Measurements from ENCODE around the gene ARHGAP42.

DNA sequence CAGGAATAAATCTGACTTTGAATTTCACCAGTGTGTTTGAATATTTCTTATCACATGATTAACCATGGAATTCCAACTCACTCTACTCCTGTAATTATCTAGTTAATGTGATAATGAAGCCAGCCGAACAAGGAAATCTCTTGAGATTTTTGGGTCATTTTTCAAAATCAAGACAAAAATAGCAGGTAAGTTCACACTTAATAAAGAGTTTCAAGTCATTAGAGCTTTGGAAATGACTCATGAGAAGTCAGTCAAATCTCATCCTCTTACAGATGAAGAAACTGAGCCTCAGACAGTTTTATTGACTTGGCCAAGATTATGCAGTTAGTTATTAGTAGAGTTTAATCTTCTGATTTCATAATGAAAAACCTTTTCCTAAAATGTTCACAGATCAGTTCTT is 148.8 kb downstream of the ARHGAP42 start:
- TF ChIP-seq, protein P1, sequence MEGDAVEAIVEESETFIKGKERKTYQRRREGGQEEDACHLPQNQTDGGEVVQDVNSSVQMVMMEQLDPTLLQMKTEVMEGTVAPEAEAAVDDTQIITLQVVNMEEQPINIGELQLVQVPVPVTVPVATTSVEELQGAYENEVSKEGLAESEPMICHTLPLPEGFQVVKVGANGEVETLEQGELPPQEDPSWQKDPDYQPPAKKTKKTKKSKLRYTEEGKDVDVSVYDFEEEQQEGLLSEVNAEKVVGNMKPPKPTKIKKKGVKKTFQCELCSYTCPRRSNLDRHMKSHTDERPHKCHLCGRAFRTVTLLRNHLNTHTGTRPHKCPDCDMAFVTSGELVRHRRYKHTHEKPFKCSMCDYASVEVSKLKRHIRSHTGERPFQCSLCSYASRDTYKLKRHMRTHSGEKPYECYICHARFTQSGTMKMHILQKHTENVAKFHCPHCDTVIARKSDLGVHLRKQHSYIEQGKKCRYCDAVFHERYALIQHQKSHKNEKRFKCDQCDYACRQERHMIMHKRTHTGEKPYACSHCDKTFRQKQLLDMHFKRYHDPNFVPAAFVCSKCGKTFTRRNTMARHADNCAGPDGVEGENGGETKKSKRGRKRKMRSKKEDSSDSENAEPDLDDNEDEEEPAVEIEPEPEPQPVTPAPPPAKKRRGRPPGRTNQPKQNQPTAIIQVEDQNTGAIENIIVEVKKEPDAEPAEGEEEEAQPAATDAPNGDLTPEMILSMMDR (IDR thresholded peaks at IDR 0.05 in 2 of 3, conservative IDR thresholded peaks at IDR 0.05 in 1 of 3; ENCODE audit: control insufficient read depth in 2 of 3, extremely low read depth in 1 of 3, insufficient read depth in 1 of 3, low read depth in 3 of 3, low read length in 3 of 3): no peak
- TF ChIP-seq MTA2 (IDR thresholded peaks at IDR 0.05; ENCODE audit: low read depth): peak; percentile 68
- TF ChIP-seq ZNF274 (IDR thresholded peaks at IDR 0.05; ENCODE audit: insufficient read depth, insufficient read length): no peak
- TF ChIP-seq, protein P2, sequence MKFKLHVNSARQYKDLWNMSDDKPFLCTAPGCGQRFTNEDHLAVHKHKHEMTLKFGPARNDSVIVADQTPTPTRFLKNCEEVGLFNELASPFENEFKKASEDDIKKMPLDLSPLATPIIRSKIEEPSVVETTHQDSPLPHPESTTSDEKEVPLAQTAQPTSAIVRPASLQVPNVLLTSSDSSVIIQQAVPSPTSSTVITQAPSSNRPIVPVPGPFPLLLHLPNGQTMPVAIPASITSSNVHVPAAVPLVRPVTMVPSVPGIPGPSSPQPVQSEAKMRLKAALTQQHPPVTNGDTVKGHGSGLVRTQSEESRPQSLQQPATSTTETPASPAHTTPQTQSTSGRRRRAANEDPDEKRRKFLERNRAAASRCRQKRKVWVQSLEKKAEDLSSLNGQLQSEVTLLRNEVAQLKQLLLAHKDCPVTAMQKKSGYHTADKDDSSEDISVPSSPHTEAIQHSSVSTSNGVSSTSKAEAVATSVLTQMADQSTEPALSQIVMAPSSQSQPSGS (IDR thresholded peaks at IDR 0.05; ENCODE audit: low read length): no peak

Data from GM12878 (cell line).